K562 (cell line): ENCODE measurements around the gene SLC15A5. TPM values are rescaled to one million over a fixed set of nuclear protein-coding genes. Genes with fewer than 3 reads are reported as not detected.

Experiments used
- ATAC-seq: fragments of 200-7000 bp; cut with Tn5 transposase; 3 replicates; pipeline ENCODE4 v1.9.1; 2020; ENCODE audit warnings: moderate library complexity
- BruUV-seq: library from RNA; stranded (reverse); fragments of 400-500 nt; replicated peaks from 2 replicates; lab custom pipeline; 2021; lab: Mats Ljungman, UMichigan
- CTCF ChIA-PET: fragments of 300-600 bp; formaldehyde crosslinking; extraction: SDS; loops from one replicate; lab custom pipeline; 2021; ENCODE audit warnings: low intra/inter-chr PET ratio; lab: Yijun Ruan, JAX
- POLR2A ChIA-PET: fragments of 300-600, 350-650 bp; sonication (Branson Sonifier 250); formaldehyde crosslinking; extraction: SDS; loops from one replicate; lab custom pipeline; 2021; ENCODE audit warnings: antibody characterized with exemption, inconsistent platforms; lab: Yijun Ruan, JAX
- DNase-seq, 4 experiments: peaks; one replicate each; pipeline versions ENCODE4 v3.0.0 to v3.0.0-alpha.2; 2011 to 2018; ENCODE audit warnings: low spot score in 3 of 4, mixed read lengths in 3 of 4; ENCODE audit errors: extremely low read depth in 1 of 4
- FAIRE-seq: peaks from 2 replicates; lab custom pipeline; 2011; peaks lifted over from hg19 to GRCh38; lab: Jason Lieb, UNC
- H2AFZ ChIP-seq: 2 replicates; pipeline ENCODE4 v1.6.0; 2011; ENCODE audit warnings: low read depth, low read length, control low read depth, inconsistent platforms
- H3K27ac ChIP-seq: fragments of 200-600 bp; 3 replicates; pipeline ENCODE4 v1.8.0; 2011; ENCODE audit warnings: low read depth, mild to moderate bottlenecking, control low read depth, inconsistent platforms, low read length, moderate library complexity, mixed read lengths; ENCODE audit errors: extremely low read depth
- H3K27me3 ChIP-seq, 2 experiments: fragments of 300-600 bp in 1 of 2; 2 replicates in 1 of 2; 3 replicates in 1 of 2; pipeline versions ENCODE4 v1.6.0 to v1.8.0; 2011; ENCODE audit warnings: inconsistent platforms in 2 of 2, low read length in 2 of 2, mild to moderate bottlenecking in 1 of 2, mixed read lengths in 1 of 2, moderate library complexity in 1 of 2; ENCODE audit not compliant: control insufficient read depth in 2 of 2, insufficient read depth in 2 of 2
- H3K36me3 ChIP-seq: fragments of 300-600 bp; 3 replicates; pipeline ENCODE4 v1.8.0; 2011; ENCODE audit warnings: mild to moderate bottlenecking, low read length, inconsistent platforms; ENCODE audit not compliant: control insufficient read depth, insufficient read depth
- H3K4me1 ChIP-seq, 2 experiments: fragments of 200-600 bp in 1 of 2; replicated peaks in 1 of 2; 2 replicates in 1 of 2; 3 replicates in 1 of 2; pipeline versions ENCODE4 v1.5.1 to v1.8.0; 2011; ENCODE audit warnings: inconsistent platforms in 2 of 2, low read length in 2 of 2, mild to moderate bottlenecking in 1 of 2, mixed read lengths in 1 of 2, moderate library complexity in 1 of 2; ENCODE audit not compliant: control insufficient read depth in 2 of 2, insufficient read depth in 2 of 2
- H3K4me2 ChIP-seq: 2 replicates; pipeline ENCODE4 v1.6.1; 2011; ENCODE audit warnings: low read length, control low read depth, inconsistent platforms, mixed read lengths; ENCODE audit not compliant: insufficient read depth
- H3K4me3 ChIP-seq: fragments of 200-600 bp; sonication (generic), shearing (Covaris generic); 2 replicates; pipeline ENCODE4 v1.5.1; 2016; ENCODE audit warnings: control low read depth, inconsistent platforms
- H3K79me2 ChIP-seq: fragments of 200-600 bp; 3 replicates; pipeline ENCODE4 v1.8.0; 2011; ENCODE audit warnings: low read length, inconsistent platforms; ENCODE audit not compliant: control insufficient read depth, insufficient read depth
- H3K9ac ChIP-seq, 2 experiments: 2 replicates each; pipeline versions ENCODE4 v1.6.0 to v1.6.1; 2011; ENCODE audit warnings: low read depth in 2 of 2, low read length in 2 of 2, control low read depth in 1 of 2, inconsistent platforms in 1 of 2, mild to moderate bottlenecking in 1 of 2, mixed read lengths in 1 of 2; ENCODE audit not compliant: insufficient read depth in 1 of 2
- H3K9me1 ChIP-seq: one replicate; pipeline ENCODE4 v1.6.0; 2011; ENCODE audit warnings: inconsistent platforms, mild to moderate bottlenecking, low read length, moderate library complexity; ENCODE audit not compliant: control insufficient read depth, insufficient read depth
- H3K9me3 ChIP-seq: replicated peaks from 2 replicates; pipeline ENCODE4 v1.5.1; 2011; ENCODE audit warnings: low read depth, low read length, inconsistent platforms; ENCODE audit not compliant: control insufficient read depth, insufficient read depth
- H4K20me1 ChIP-seq: replicated peaks from 2 replicates; pipeline ENCODE4 v1.6.1; 2011; ENCODE audit warnings: low read length, inconsistent platforms, mixed read lengths; ENCODE audit not compliant: control insufficient read depth, insufficient read depth
- ATF1 ChIP-seq, 2 experiments: fragments of 450-650 bp in 1 of 2; IDR thresholded peaks; 2 replicates each; pipeline ENCODE4 v1.6.1; 2016; ENCODE audit warnings: missing compliant biosample characterization in 1 of 2, missing genetic modification characterization in 1 of 2
- KAT2B ChIP-seq: IDR thresholded peaks from one replicate; pipeline ENCODE4 v1.6.1; 2012; ENCODE audit warnings: low read depth, mild to moderate bottlenecking, control low read depth, inconsistent platforms, low read length, moderate library complexity
- POLR3G ChIP-seq: IDR thresholded peaks from 2 replicates; pipeline ENCODE4 v1.6.1; 2011; ENCODE audit not compliant: insufficient read length, insufficient replicate concordance; ENCODE audit errors: extremely low read depth
- PRPF4 ChIP-seq: fragments of 200-400 bp; formaldehyde crosslinking; IDR thresholded peaks from one replicate; pipeline ENCODE4 v1.6.1; 2017; ENCODE audit warnings: low read length, low read depth, mild to moderate bottlenecking; ENCODE audit not compliant: insufficient read depth, poor library complexity, severe bottlenecking
- RAD21 ChIP-seq, 2 experiments: fragments of 250-450 bp in 1 of 2; fragments of 450-650 bp in 1 of 2; sonication (Bioruptor Pico) in 1 of 2; formaldehyde crosslinking in 1 of 2; IDR thresholded peaks in 1 of 2; conservative IDR thresholded peaks in 1 of 2; 2 replicates each; pipeline versions ENCODE4 v1.4.0 to v1.8.0; 2020 to 2022; ENCODE audit warnings: mild to moderate bottlenecking in 2 of 2, moderate library complexity in 1 of 2
- SETDB1 ChIP-seq: IDR thresholded peaks from one replicate; pipeline ENCODE4 v1.6.1; 2012; ENCODE audit warnings: low read length, control low read depth, inconsistent platforms
- SMARCC2 ChIP-seq: fragments of 450-650 bp; IDR thresholded peaks from 2 replicates; pipeline ENCODE4 v1.6.1; 2017; ENCODE audit warnings: antibody characterized with exemption, moderate library complexity, mild to moderate bottlenecking, low read depth
- ZBTB34 ChIP-seq: fragments of 250-450 bp; sonication (Bioruptor Pico); IDR thresholded peaks from 2 replicates; pipeline ENCODE4 v1.8.0; 2021; ENCODE audit warnings: mild to moderate bottlenecking, moderate library complexity
- ZNF12 ChIP-seq: sonication (generic); formaldehyde crosslinking; IDR thresholded peaks from 2 replicates; pipeline ENCODE4 v1.4.0; 2020; ENCODE audit warnings: mild to moderate bottlenecking, missing genetic modification reagents
- ZNF316 ChIP-seq: fragments of 450-650 bp; IDR thresholded peaks from 2 replicates; pipeline ENCODE4 v1.6.1; 2016
- ZNF778 ChIP-seq: fragments of 450-650 bp; formaldehyde crosslinking; IDR thresholded peaks from 2 replicates; pipeline ENCODE4 v1.4.0; 2020; ENCODE audit warnings: mild to moderate bottlenecking, moderate library complexity
- ZNF780A ChIP-seq: fragments of 250-450 bp; sonication (Bioruptor Pico); IDR thresholded peaks from 2 replicates; pipeline ENCODE4 v1.5.0; 2021; ENCODE audit warnings: mild to moderate bottlenecking
- WGBS: fragments of 100-300 bp; shearing (Covaris generic); methylation state at CpG from one replicate; pipeline ENCODE4 v1.1.6; 2016; ENCODE audit warnings: low coverage, mixed read lengths; ENCODE audit not compliant: insufficient coverage; ENCODE audit errors: missing lambda C conversion rate; 5-methylcytosine and 5-hydroxymethylcytosine counted together
- in situ Hi-C: fragments of 300-500 bp; cut with MboI; formaldehyde crosslinking; loops from 4 replicates; pipeline ENCODE4 v1.15.0; 2018; ENCODE audit warnings: inconsistent platforms, mixed read lengths
- intact Hi-C: fragments of 100-400 bp; cut with micrococcal nuclease; formaldehyde crosslinking; loops from 2 replicates; pipeline ENCODE4 v1.14.2; 2022
- polyA plus RNA-seq, 8 experiments: library from polyadenylated mRNA; depleted of rRNA in 4 of 8; stranded (reverse) in 5 of 8; unstranded in 3 of 8; fragments of >200 nt; fragmentation: Nextera tagmentation in 2 of 8; fragmentation: Illumina TruSeq in 1 of 8; extraction: Ambion mirVana in 2 of 8; extraction: Trizol in 1 of 8; gene quantifications; 2 replicates each; pipeline versions ENCODE4 v1.2.1 to v1.2.3, GENCODE V29; 2011 to 2014; ENCODE audit warnings: inconsistent platforms in 1 of 8, missing spikeins in 1 of 8
- total RNA-seq, 7 experiments: library from RNA; depleted of rRNA in 6 of 7; stranded (reverse); fragments of >200 nt in 6 of 7; fragmentation: Illumina TruSeq in 2 of 7; extraction: Trizol in 2 of 7; gene quantifications; 2 replicates each; pipeline versions ENCODE4 v1.2.1 to v1.2.3, GENCODE V29; 2011 to 2021; ENCODE audit warnings: low replicate concordance in 1 of 7

SLC15A5 gene
- total and polyA plus RNA-seq, 9 of the 15 experiments (the other 6 are each of a cell fraction or from before 2014, with no cell fraction given): not detected

GRCh38 chr12:16229676-16230075 is 47.8 kb downstream of the SLC15A5 start:
- ChIA-PET CTCF (no interaction called here), POLR2A (no interaction called here)
- no peak for DNase-seq
- H3K27ac ChIP-seq: no peak overlapping the region
- intact Hi-C loops (no loop called here), in situ Hi-C loops (no loop called here)
- no peak overlapping the region for H3K4me3 ChIP-seq
- no peaks in the 10 kb centered on the region for H3K27me3 ChIP-seq
- ATAC-seq: no peak
- BruUV-seq: no TSS peak
- H3K36me3 ChIP-seq: no peaks in the 10 kb centered on the region
- no peaks in the 10 kb centered on the region for H3K9me3 ChIP-seq
- H2AFZ ChIP-seq: no peak overlapping the region
- H3K79me2 ChIP-seq: no peaks in the 10 kb centered on the region
- no peaks in the 10 kb centered on the region for H3K9me1 ChIP-seq
- H3K9ac ChIP-seq: no peak overlapping the region
- WGBS: 0% methylated on average over 1 of the region's 1 CpG
- H3K4me2 ChIP-seq: no peak overlapping the region
- no peak for TF ChIP-seq SETDB1
- TF ChIP-seq PRPF4: no peak
- TF ChIP-seq KAT2B: no peak
- no peak for TF ChIP-seq ZNF778 (CRISPR knock-in tag)
- TF ChIP-seq RAD21 (CRISPR knock-in tag; conservative IDR thresholded peaks at IDR 0.05 in 1 of 2, IDR thresholded peaks at IDR 0.05 in 1 of 2): no peak
- no peak for TF ChIP-seq ZNF780A (CRISPR knock-in tag)
- no peak for TF ChIP-seq POLR3G
- no peak for TF ChIP-seq ATF1 (CRISPR knock-in tag; IDR thresholded peaks at IDR 0.05)
- no peak for TF ChIP-seq ATF1 (tag; IDR thresholded peaks at IDR 0.05)
- no peak for TF ChIP-seq ZNF12
- TF ChIP-seq SMARCC2: no peak
- no peak for TF ChIP-seq ZNF316
- no peak for TF ChIP-seq ZBTB34
- no peaks in the 10 kb centered on the region for H4K20me1 ChIP-seq
- no peaks in the 10 kb centered on the region for H3K4me1 ChIP-seq
- no peak for FAIRE-seq
